BJ (cell line): ENCODE results near the gene CDKN2D. TPM values are rescaled to one million over a fixed set of nuclear protein-coding genes. Genes with fewer than 3 reads are reported as not detected.

Source experiments
- CTCF ChIA-PET: fragments of 350-600 bp; formaldehyde crosslinking; extraction: SDS; loops from one replicate; lab custom pipeline; 2021; ENCODE audit warnings: antibody characterized with exemption, inconsistent platforms; lab: Yijun Ruan, JAX
- POLR2A ChIA-PET: fragments of 300-600 bp; sonication (Branson Sonifier 250); formaldehyde crosslinking; extraction: SDS; loops from one replicate; lab custom pipeline; 2021; ENCODE audit warnings: antibody characterized with exemption; lab: Charles Lee
- DNase-seq: peaks from one replicate; pipeline ENCODE4 v3.0.0-alpha.2; 2011; ENCODE audit warnings: low read depth
- H3K27me3 ChIP-seq: 2 replicates; pipeline ENCODE4 v1.6.0; 2011; ENCODE audit warnings: low read length; ENCODE audit not compliant: control insufficient read depth, insufficient read depth
- H3K36me3 ChIP-seq: 2 replicates; pipeline ENCODE4 v1.5.1; 2011; ENCODE audit warnings: low read length; ENCODE audit not compliant: control insufficient read depth, insufficient read depth
- H3K4me3 ChIP-seq: 2 replicates; pipeline ENCODE4 v1.5.1; 2011; ENCODE audit warnings: low read depth, mild to moderate bottlenecking, control low read depth, low read length
- CTCF ChIP-seq: IDR thresholded peaks from 2 replicates; pipeline ENCODE4 v1.5.1; 2011; ENCODE audit warnings: low read depth, mild to moderate bottlenecking, control low read depth, inconsistent platforms, low read length, moderate library complexity; ENCODE audit not compliant: insufficient read depth
- polyA plus RNA-seq: library from polyadenylated mRNA; depleted of rRNA; stranded (reverse); fragments of >200 nt; gene quantifications from 2 replicates; pipeline ENCODE4 v1.2.3, GENCODE V29; 2011

The CDKN2D gene
- polyA plus RNA-seq, 1 experiment, result 15.5 TPM

GRCh38 chr19:10602330-10603083 is 33.7 kb upstream of the CDKN2D start:
- peak overlapping the region; percentile 100 for H3K4me3 ChIP-seq
- DNase-seq, result no peak
- ChIA-PET POLR2A (interaction anchor here (0.6 kb wide), 1 partner anchor 10 kb away, joined by 3 read pairs; no protein-coding TSS in a partner anchor), CTCF (interaction anchor here (0.7 to 2.2 kb wide), 4 partner anchors 21 to 245 kb away, joined by 3 to 7 read pairs (median 5); partner anchors contain the start of gene C19orf38)
- H3K36me3 ChIP-seq, result no peaks in the 10 kb centered on the region
- no peaks in the 10 kb centered on the region for H3K27me3 ChIP-seq
- no peak for TF ChIP-seq CTCF

- no peak for TF ChIP-seq CTCF
- POLR2A ChIA-PET, result interaction anchor here (0.6 kb wide), 1 partner anchor 10 kb away, joined by 3 read pairs; no protein-coding TSS in a partner anchor
- CTCF ChIA-PET, result interaction anchor here (0.7 to 2.2 kb wide), 4 partner anchors 20 to 246 kb away, joined by 3 to 7 read pairs (median 5); partner anchors contain the start of gene C19orf38
- no peaks in the 10 kb centered on the region for H3K36me3 ChIP-seq
- DNase-seq, result no peak
- H3K4me3 ChIP-seq, result no peak overlapping the region
- H3K27me3 ChIP-seq, result no peaks in the 10 kb centered on the region
Measured at GRCh38 chr19:10601999-10602329, 33.2 kb upstream of the CDKN2D start.

GRCh38 chr19:10600149-10600548 is 31.4 kb upstream of the CDKN2D start:
- ChIA-PET POLR2A (no interaction called here), CTCF (interaction anchor here (1.2 to 2.2 kb wide), 2 partner anchors 19 to 44 kb away, joined by 4 to 11 read pairs; no protein-coding TSS in a partner anchor)
- no peak for DNase-seq
- H3K27me3 ChIP-seq, result no peaks in the 10 kb centered on the region; the same call in 1 of the 2 replicates
- no peaks in the 10 kb centered on the region for H3K36me3 ChIP-seq
- TF ChIP-seq CTCF, result no peak
- H3K4me3 ChIP-seq, result no peak overlapping the region

- DNase-seq, result no peak
- no peak for TF ChIP-seq CTCF
- H3K36me3 ChIP-seq, result no peaks in the 10 kb centered on the region
- CTCF ChIA-PET, result interaction anchor here (0.8 to 7.0 kb wide), 3 partner anchors 13 to 52 kb away, joined by 3 to 54 read pairs (median 3); no protein-coding TSS in a partner anchor
- no peaks in the 10 kb centered on the region; the same call in 1 of the 2 replicates for H3K27me3 ChIP-seq
- no peak overlapping the region for H3K4me3 ChIP-seq
- POLR2A ChIA-PET, result no interaction called here
Measured at GRCh38 chr19:10593820-10594637, 25.2 kb upstream of the CDKN2D start.

GRCh38 chr19:10593148-10593547 is 24.4 kb upstream of the CDKN2D start:
- DNase-seq, result no peak
- no peaks in the 10 kb centered on the region; the same call in 1 of the 2 replicates for H3K27me3 ChIP-seq
- CTCF ChIA-PET, result interaction anchor here (1.2 to 7.0 kb wide), 2 partner anchors 12 to 22 kb away, joined by 5 to 54 read pairs; no protein-coding TSS in a partner anchor
- H3K36me3 ChIP-seq, result no peaks in the 10 kb centered on the region
- TF ChIP-seq CTCF, result no peak
- POLR2A ChIA-PET, result no interaction called here
- H3K4me3 ChIP-seq, result no peak overlapping the region
